Measurements from ENCODE around the gene WIPF2. TPM values are rescaled to one million over a fixed set of nuclear protein-coding genes. Genes with fewer than 3 reads are reported as not detected.

The WIPF2 gene
- total RNA-seq, 1 donor from 2014 or later = 12.3 TPM

DNA sequence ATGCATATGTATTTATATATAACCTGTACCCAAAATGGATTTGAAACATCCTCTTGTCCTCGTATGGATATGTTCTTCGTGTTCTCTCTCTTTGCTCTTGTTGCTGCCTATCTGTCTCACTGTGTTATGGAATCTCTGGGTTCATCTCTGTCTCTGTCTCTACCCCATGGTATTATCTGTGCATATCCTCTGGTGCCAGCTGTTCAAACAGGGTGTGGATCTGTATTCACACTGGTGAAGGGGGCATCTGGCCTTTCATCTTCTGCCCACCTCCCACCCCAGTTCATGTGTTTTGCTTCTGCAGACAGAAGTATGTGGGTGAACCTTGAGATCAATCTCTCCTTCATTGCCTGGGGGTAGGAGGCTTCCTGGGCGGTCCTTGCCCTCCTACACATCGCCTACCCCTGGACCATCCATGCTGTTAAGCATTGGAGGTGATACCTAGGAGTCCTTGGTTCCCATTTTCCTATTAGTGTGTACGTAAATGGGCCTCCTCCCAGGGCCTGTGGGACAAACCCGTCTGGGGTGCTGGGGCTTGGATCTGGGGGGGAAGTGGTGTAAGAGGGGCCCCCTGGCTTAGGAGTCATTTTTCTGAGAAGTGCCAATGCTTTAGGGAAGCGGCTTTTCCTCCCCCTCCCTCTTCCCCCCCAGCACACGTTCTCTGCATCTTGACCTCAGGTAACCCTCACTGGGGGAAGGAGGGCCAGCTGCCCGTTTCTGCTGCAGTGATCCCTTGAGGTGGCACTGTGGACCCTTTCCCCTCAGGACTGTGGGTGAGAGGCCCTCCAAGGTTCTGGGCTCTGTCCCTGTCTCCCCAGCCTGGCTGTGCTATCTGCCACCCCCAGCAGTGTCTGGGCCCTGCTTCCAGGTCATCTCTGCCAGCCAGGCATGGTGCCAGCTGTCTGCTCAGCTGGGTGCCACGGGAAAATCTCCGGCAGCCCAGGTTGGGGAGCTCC lies 111.0 kb downstream of the WIPF2 start:
- intact Hi-C loops (cut with DNase I) = loop anchor here (2.0 kb wide), 1 partner anchor 17 kb away; no protein-coding TSS in a partner anchor
- DNase-seq (ENCODE audit: missing footprints) (peak; percentile 87), ATAC-seq (peak; percentile 43)

DNA sequence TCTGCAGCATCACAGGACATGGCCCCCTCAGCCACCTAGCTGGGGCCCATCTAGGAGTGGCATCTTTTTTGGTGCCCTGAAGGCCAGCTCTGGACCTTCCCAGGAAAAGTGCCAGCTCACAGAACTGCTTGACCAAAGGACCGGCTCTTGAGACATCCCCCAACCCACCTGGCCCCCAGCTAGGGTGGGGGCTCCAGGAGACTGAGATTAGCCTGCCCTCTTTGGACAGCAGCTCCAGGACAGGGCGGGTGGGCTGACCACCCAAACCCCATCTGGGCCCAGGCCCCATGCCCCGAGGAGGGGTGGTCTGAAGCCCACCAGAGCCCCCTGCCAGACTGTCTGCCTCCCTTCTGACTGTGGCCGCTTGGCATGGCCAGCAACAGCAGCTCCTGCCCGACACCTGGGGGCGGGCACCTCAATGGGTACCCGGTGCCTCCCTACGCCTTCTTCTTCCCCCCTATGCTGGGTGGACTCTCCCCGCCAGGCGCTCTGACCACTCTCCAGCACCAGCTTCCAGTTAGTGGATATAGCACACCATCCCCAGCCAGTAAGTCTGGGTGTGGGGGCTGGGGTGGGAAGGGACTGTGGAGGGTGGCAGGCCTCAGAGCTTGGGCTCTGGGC lies 111.9 kb downstream of the WIPF2 start:
- ATAC-seq = no peak
- intact Hi-C loops (cut with DNase I) = loop anchor here (1.0 to 2.0 kb wide), 2 partner anchors 10 to 16 kb away; no protein-coding TSS in a partner anchor
- peak; percentile 39 for DNase-seq (ENCODE audit: missing footprints)

DNA sequence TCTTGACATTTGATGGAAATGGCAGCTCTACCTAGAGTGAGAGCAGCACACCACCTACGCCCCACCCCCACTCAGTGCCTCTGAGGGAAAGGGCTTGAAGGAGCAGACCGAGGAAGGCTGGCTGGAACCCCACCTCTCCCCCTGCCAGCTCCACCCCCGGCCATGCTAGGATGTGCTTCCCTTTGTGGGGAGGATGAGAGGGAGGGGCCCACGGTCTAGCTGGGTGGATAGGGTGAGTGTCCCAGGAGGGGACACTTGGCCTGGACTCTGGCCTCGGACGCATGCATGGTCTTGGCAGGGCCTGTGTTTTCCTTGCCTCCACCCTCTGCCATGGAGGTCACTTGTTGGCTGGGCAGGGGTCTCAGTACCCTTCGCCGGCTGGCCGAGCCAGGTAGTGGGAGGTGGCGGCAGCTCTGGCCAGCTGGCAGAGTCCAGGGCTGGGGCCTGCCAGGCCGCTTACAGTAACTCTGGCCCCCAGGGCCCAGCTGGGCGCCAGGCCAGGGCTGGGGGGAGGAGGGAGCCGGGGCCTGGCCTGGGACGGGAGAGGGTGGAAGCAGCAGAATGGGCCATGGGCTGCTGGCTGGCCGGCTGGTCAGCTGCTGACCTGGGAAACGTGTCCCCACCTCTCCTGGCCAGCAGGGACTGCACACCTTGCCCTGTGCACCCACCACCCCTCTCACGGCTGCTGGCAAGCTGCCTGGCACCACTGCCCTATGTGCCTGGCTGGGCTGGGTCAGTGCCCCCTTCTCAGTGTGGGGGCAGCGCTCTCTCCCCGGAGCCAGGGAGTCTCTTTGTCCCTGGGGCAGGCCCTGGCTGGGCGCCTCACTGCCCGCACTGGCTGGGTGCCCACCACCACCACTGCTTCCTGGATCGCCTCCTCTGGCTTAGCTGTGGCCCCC lies 112.9 kb downstream of the WIPF2 start:
- DNase-seq (ENCODE audit: missing footprints) (peak; percentile 95), ATAC-seq (peak; percentile 92)
- intact Hi-C loops (cut with DNase I) = loop anchor here (1.0 to 2.0 kb wide), 2 partner anchors 9 to 15 kb away; no protein-coding TSS in a partner anchor

Small RNAs within 50 kb of the gene (microRNA-seq; reads per million reads assigned to microRNA genes)
- gene MIR6867 = not detected

Other genes starting within 250 kb of the WIPF2 start
- 86.9 TPM for gene PSMD3, start 238.5 kb upstream of the WIPF2 start, total RNA-seq
- gene CSF3, start 203.9 kb upstream of the WIPF2 start, total RNA-seq = not detected
- gene MED24, start 164.9 kb upstream of the WIPF2 start, total RNA-seq = 53.9 TPM
- gene THRA, start 156.3 kb upstream of the WIPF2 start, total RNA-seq = 88.3 TPM
- gene NR1D1, start 118.7 kb upstream of the WIPF2 start, total RNA-seq = 24.9 TPM
- 51.4 TPM for gene MSL1, start 97.3 kb upstream of the WIPF2 start, total RNA-seq
- gene CASC3, start 78.8 kb upstream of the WIPF2 start, total RNA-seq = 49.1 TPM
- gene RAPGEFL1, start 41.8 kb upstream of the WIPF2 start, total RNA-seq = 2.1 TPM
- 1.9 TPM for gene CDC6, start 68.6 kb downstream of the WIPF2 start, total RNA-seq
- gene RARA, start 89.9 kb downstream of the WIPF2 start, total RNA-seq = 17.9 TPM
- 0.92 TPM for gene GJD3, start 145.4 kb downstream of the WIPF2 start, total RNA-seq
- 3.0 TPM for gene TOP2A, start 198.6 kb downstream of the WIPF2 start, total RNA-seq
- gene IGFBP4, start 224.1 kb downstream of the WIPF2 start, total RNA-seq = 228 TPM